GM23248 (cell line): Measurements from ENCODE around the gene SHC1.

Source experiments
- EZH2 ChIP-seq: fragments of 200-600 bp; sonication (generic); IDR thresholded peaks from 2 replicates; pipeline ENCODE4 v1.6.1; 2018; ENCODE audit warnings: antibody characterized with exemption, mild to moderate bottlenecking; ENCODE audit not compliant: insufficient read depth, poor library complexity, severe bottlenecking
- EZH2phosphoT487 ChIP-seq: fragments of 200-600 bp; sonication (generic); IDR thresholded peaks from 2 replicates; pipeline ENCODE4 v1.6.1; 2018; ENCODE audit warnings: antibody characterized with exemption, moderate library complexity, mild to moderate bottlenecking, low read depth; ENCODE audit not compliant: insufficient read depth

DNA sequence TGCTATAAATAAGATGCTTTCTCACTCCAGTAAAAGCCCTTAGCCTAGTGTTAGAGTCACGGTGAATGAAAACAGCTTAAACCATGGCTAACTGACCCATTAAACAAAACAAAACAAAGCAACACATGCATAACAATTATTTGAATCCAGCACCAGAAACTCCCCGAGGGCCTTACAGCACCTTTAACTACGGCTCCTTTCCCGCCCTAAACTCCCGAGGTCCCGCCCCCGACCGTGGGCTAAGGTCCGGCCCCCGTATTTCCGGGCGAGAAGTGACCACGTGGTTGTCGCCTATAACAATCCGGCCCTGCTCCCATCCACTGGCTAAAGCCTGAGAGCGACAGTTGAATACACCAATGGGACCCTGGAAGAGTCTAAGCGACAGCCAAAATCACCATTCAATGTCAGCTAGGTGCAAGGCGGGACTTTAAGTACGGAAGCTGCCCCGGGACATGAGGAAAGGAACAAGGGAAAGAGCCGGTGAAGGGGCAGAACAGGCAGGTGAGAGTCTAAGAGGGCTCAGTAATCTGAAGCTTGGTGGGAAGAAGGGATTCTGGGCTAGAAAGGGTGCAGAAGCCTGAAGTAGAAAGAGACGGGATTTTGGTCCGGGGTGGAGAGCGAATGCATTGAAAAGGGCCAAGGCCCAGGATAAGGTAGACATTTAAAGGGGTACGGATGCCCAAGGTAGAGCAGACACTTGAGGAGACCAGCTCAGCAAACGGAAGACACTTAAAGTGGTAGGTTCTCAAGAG lies 12.5 kb upstream of the SHC1 start, which contains the start of gene FLAD1:
- TF ChIP-seq EZH2 = no peak
- no peak for TF ChIP-seq EZH2phosphoT487
